Keratinocyte (primary cell): ENCODE results near the gene SH2B3. TPM values are rescaled to one million over a fixed set of nuclear protein-coding genes. Genes with fewer than 3 reads are reported as not detected.
"Not testable (repeated sequence)": the region's sequence is repeated elsewhere in the genome, so short reads cannot be mapped to it uniquely, and the experiment has no call there.

ENCODE experiments used
- DNase-seq: peaks from one replicate; pipeline ENCODE4 v3.0.0-alpha.2; 2011; ENCODE audit warnings: low read depth, missing footprints, low spot score
- FAIRE-seq: peaks from 2 replicates; lab custom pipeline; 2011; peaks lifted over from hg19 to GRCh38; lab: Jason Lieb, UNC
- H2AFZ ChIP-seq: 2 replicates; pipeline ENCODE4 v1.6.0; 2012; ENCODE audit warnings: low read length, control low read depth, inconsistent platforms; ENCODE audit not compliant: control insufficient read depth
- H3K27ac ChIP-seq: 2 replicates; pipeline ENCODE4 v1.5.1; 2011; ENCODE audit warnings: low read length; ENCODE audit not compliant: control insufficient read depth, insufficient read depth
- H3K27me3 ChIP-seq: 3 replicates; pipeline ENCODE4 v1.6.0; 2011; ENCODE audit warnings: low read length; ENCODE audit not compliant: control insufficient read depth, insufficient read depth; ENCODE audit errors: extremely low read depth
- H3K36me3 ChIP-seq, 2 experiments: 2 replicates in 1 of 2; 3 replicates in 1 of 2; pipeline ENCODE4 v1.5.1; 2011; ENCODE audit warnings: low read length in 2 of 2, mild to moderate bottlenecking in 1 of 2; ENCODE audit not compliant: control insufficient read depth in 2 of 2, insufficient read depth in 2 of 2; ENCODE audit errors: extremely low read depth in 1 of 2
- H3K4me1 ChIP-seq: 3 replicates; pipeline ENCODE4 v1.5.1; 2011; ENCODE audit warnings: low read length; ENCODE audit not compliant: control insufficient read depth, insufficient read depth; ENCODE audit errors: extremely low read depth
- H3K4me2 ChIP-seq: 3 replicates; pipeline ENCODE4 v1.6.0; 2011; ENCODE audit warnings: low read depth, low read length; ENCODE audit not compliant: control insufficient read depth, insufficient read depth; ENCODE audit errors: extremely low read depth
- H3K4me3 ChIP-seq, 3 experiments: fragments of 200-600 bp in 1 of 3; sonication (generic) in 1 of 3; 2 replicates in 2 of 3; 3 replicates in 1 of 3; pipeline ENCODE4 v1.5.1; 2011 to 2016; ENCODE audit warnings: low read length in 3 of 3, mild to moderate bottlenecking in 3 of 3, control low read depth in 2 of 3, inconsistent platforms in 1 of 3, low read depth in 1 of 3, mixed read lengths in 1 of 3, mixed run types in 1 of 3, moderate library complexity in 1 of 3; ENCODE audit not compliant: control insufficient read depth in 2 of 3, insufficient read depth in 2 of 3; ENCODE audit errors: extremely low read depth in 1 of 3
- H3K79me2 ChIP-seq: 2 replicates; pipeline ENCODE4 v1.6.0; 2012; ENCODE audit warnings: low read length; ENCODE audit not compliant: control insufficient read depth, insufficient read depth
- H3K9ac ChIP-seq: 3 replicates; pipeline ENCODE4 v1.6.0; 2011; ENCODE audit warnings: low read length; ENCODE audit not compliant: control insufficient read depth, insufficient read depth; ENCODE audit errors: extremely low read depth
- H3K9me1 ChIP-seq: 3 replicates; pipeline ENCODE4 v1.6.0; 2011; ENCODE audit warnings: low read length; ENCODE audit not compliant: control insufficient read depth, insufficient read depth; ENCODE audit errors: extremely low read depth
- H3K9me3 ChIP-seq: 2 replicates; pipeline ENCODE4 v1.5.1; 2012; ENCODE audit warnings: low read depth, low read length; ENCODE audit not compliant: control insufficient read depth
- H4K20me1 ChIP-seq: 3 replicates; pipeline ENCODE4 v1.6.0; 2011; ENCODE audit warnings: low read length; ENCODE audit not compliant: control insufficient read depth, insufficient read depth; ENCODE audit errors: extremely low read depth
- EZH2 ChIP-seq: IDR thresholded peaks from one replicate; pipeline ENCODE4 v1.6.1; 2012; ENCODE audit warnings: inconsistent platforms, mild to moderate bottlenecking, low read length, moderate library complexity
- dilution Hi-C: fragments of 300-500 bp; cut with MboI; formaldehyde crosslinking; loops from one replicate; pipeline ENCODE4 v1.7.0; 2020; ENCODE audit warnings: low sequenced_read_pairs; ENCODE audit not compliant: extremely low pct_ligation_motif_present
- polyA plus RNA-seq, 5 experiments: library from polyadenylated mRNA; depleted of rRNA in 3 of 5; stranded (reverse) in 3 of 5; stranded (forward) in 1 of 5; unstranded in 1 of 5; fragments of >200 nt; gene quantifications; 1 replicate in 1 of 5; 2 replicates in 3 of 5; 3 replicates in 1 of 5; pipeline versions ENCODE4 v1.2.1 to v1.2.3, GENCODE V29; 2011 to 2012; ENCODE audit warnings: missing spikeins in 2 of 5, low read depth in 1 of 5, low replicate concordance in 1 of 5
- TF ChIP-seq, protein P1 (sequence below), 3 experiments: IDR thresholded peaks in 1 of 3; conservative IDR thresholded peaks in 1 of 3; optimal IDR thresholded peaks in 1 of 3; 2 replicates in 2 of 3; 3 replicates in 1 of 3; pipeline versions ENCODE3 to v1.5.1; 2011; ENCODE audit warnings: low read length in 3 of 3, mild to moderate bottlenecking in 3 of 3, moderate library complexity in 2 of 3, control low read depth in 1 of 3, inconsistent platforms in 1 of 3; ENCODE audit not compliant: insufficient read depth in 2 of 3; ENCODE audit errors: extremely low read depth in 1 of 3

The SH2B3 gene
- polyA plus RNA-seq, 1 donor (not counting 4 experiments of a cell fraction or from before 2014, with no cell fraction given), result 7.7 TPM

GRCh38 chr12:111395336-111396187 lies 10.2 kb upstream of the SH2B3 start:
- Histone ChIP-seq H3K36me3 (no peaks in the 10 kb centered on the region), H3K27ac (no peak overlapping the region), H3K27me3 (no peaks in the 10 kb centered on the region), H3K9ac (no peak overlapping the region), H3K4me1 (peaks cover 21% of the 10 kb centered on the region), H2AFZ (no peak overlapping the region), H3K9me3 (no peaks in the 10 kb centered on the region), H3K79me2 (no peaks in the 10 kb centered on the region), H3K4me2 (no peak overlapping the region), H4K20me1 (no peaks in the 10 kb centered on the region), H3K9me1 (no peaks in the 10 kb centered on the region), H3K4me3 (no peak overlapping the region)
- dilution Hi-C loops, result no loop called here
- FAIRE-seq, result no peak
- no peak for DNase-seq
- no peak for TF ChIP-seq EZH2
- TF ChIP-seq, protein P1, sequence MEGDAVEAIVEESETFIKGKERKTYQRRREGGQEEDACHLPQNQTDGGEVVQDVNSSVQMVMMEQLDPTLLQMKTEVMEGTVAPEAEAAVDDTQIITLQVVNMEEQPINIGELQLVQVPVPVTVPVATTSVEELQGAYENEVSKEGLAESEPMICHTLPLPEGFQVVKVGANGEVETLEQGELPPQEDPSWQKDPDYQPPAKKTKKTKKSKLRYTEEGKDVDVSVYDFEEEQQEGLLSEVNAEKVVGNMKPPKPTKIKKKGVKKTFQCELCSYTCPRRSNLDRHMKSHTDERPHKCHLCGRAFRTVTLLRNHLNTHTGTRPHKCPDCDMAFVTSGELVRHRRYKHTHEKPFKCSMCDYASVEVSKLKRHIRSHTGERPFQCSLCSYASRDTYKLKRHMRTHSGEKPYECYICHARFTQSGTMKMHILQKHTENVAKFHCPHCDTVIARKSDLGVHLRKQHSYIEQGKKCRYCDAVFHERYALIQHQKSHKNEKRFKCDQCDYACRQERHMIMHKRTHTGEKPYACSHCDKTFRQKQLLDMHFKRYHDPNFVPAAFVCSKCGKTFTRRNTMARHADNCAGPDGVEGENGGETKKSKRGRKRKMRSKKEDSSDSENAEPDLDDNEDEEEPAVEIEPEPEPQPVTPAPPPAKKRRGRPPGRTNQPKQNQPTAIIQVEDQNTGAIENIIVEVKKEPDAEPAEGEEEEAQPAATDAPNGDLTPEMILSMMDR (optimal IDR thresholded peaks at IDR 0.05 in 1 of 3, IDR thresholded peaks at IDR 0.05 in 1 of 3, conservative IDR thresholded peaks at IDR 0.05 in 1 of 3; ENCODE audit: extremely low read depth in 1 of 3, insufficient read depth in 2 of 3, low read length in 3 of 3), result no peak

- H3K9me3 ChIP-seq, H3K36me3 ChIP-seq, DNase-seq, FAIRE-seq, H4K20me1 ChIP-seq, H2AFZ ChIP-seq, H3K9me1 ChIP-seq, H3K4me3 ChIP-seq, dilution Hi-C loops, H3K4me2 ChIP-seq, H3K27ac ChIP-seq, H3K27me3 ChIP-seq, H3K9ac ChIP-seq, H3K79me2 ChIP-seq: not testable (repeated sequence)
- peaks cover 21% of the 10 kb centered on the region for H3K4me1 ChIP-seq
Measured at GRCh38 chr12:111396271-111396670, 9.5 kb upstream of the SH2B3 start.
